K562 (cell line): ENCODE results near the gene ERC2. TPM values are rescaled to one million over a fixed set of nuclear protein-coding genes. Genes with fewer than 3 reads are reported as not detected.

Source experiments
- ATAC-seq: fragments of 200-7000 bp; cut with Tn5 transposase; 3 replicates; pipeline ENCODE4 v1.9.1; 2020; ENCODE audit warnings: moderate library complexity
- BruUV-seq: library from RNA; stranded (reverse); fragments of 400-500 nt; replicated peaks from 2 replicates; lab custom pipeline; 2021; lab: Mats Ljungman, UMichigan
- CTCF ChIA-PET: fragments of 300-600 bp; formaldehyde crosslinking; extraction: SDS; loops from one replicate; lab custom pipeline; 2021; ENCODE audit warnings: low intra/inter-chr PET ratio; lab: Yijun Ruan, JAX
- POLR2A ChIA-PET: fragments of 300-600, 350-650 bp; sonication (Branson Sonifier 250); formaldehyde crosslinking; extraction: SDS; loops from one replicate; lab custom pipeline; 2021; ENCODE audit warnings: antibody characterized with exemption, inconsistent platforms; lab: Yijun Ruan, JAX
- DNase-seq, 4 experiments: peaks; one replicate each; pipeline versions ENCODE4 v3.0.0 to v3.0.0-alpha.2; 2011 to 2018; ENCODE audit warnings: low spot score in 3 of 4, mixed read lengths in 3 of 4; ENCODE audit errors: extremely low read depth in 1 of 4
- FAIRE-seq: peaks from 2 replicates; lab custom pipeline; 2011; peaks lifted over from hg19 to GRCh38; lab: Jason Lieb, UNC
- H2AFZ ChIP-seq: 2 replicates; pipeline ENCODE4 v1.6.0; 2011; ENCODE audit warnings: low read depth, low read length, control low read depth, inconsistent platforms
- H3K27ac ChIP-seq: fragments of 200-600 bp; 3 replicates; pipeline ENCODE4 v1.8.0; 2011; ENCODE audit warnings: low read depth, mild to moderate bottlenecking, control low read depth, inconsistent platforms, low read length, moderate library complexity, mixed read lengths; ENCODE audit errors: extremely low read depth
- H3K27me3 ChIP-seq, 2 experiments: fragments of 300-600 bp in 1 of 2; 2 replicates in 1 of 2; 3 replicates in 1 of 2; pipeline versions ENCODE4 v1.6.0 to v1.8.0; 2011; ENCODE audit warnings: inconsistent platforms in 2 of 2, low read length in 2 of 2, mild to moderate bottlenecking in 1 of 2, mixed read lengths in 1 of 2, moderate library complexity in 1 of 2; ENCODE audit not compliant: control insufficient read depth in 2 of 2, insufficient read depth in 2 of 2
- H3K36me3 ChIP-seq: fragments of 300-600 bp; 3 replicates; pipeline ENCODE4 v1.8.0; 2011; ENCODE audit warnings: mild to moderate bottlenecking, low read length, inconsistent platforms; ENCODE audit not compliant: control insufficient read depth, insufficient read depth
- H3K4me1 ChIP-seq, 2 experiments: fragments of 200-600 bp in 1 of 2; replicated peaks in 1 of 2; 2 replicates in 1 of 2; 3 replicates in 1 of 2; pipeline versions ENCODE4 v1.5.1 to v1.8.0; 2011; ENCODE audit warnings: inconsistent platforms in 2 of 2, low read length in 2 of 2, mild to moderate bottlenecking in 1 of 2, mixed read lengths in 1 of 2, moderate library complexity in 1 of 2; ENCODE audit not compliant: control insufficient read depth in 2 of 2, insufficient read depth in 2 of 2
- H3K4me2 ChIP-seq: 2 replicates; pipeline ENCODE4 v1.6.1; 2011; ENCODE audit warnings: low read length, control low read depth, inconsistent platforms, mixed read lengths; ENCODE audit not compliant: insufficient read depth
- H3K4me3 ChIP-seq: fragments of 200-600 bp; sonication (generic), shearing (Covaris generic); 2 replicates; pipeline ENCODE4 v1.5.1; 2016; ENCODE audit warnings: control low read depth, inconsistent platforms
- H3K79me2 ChIP-seq: fragments of 200-600 bp; 3 replicates; pipeline ENCODE4 v1.8.0; 2011; ENCODE audit warnings: low read length, inconsistent platforms; ENCODE audit not compliant: control insufficient read depth, insufficient read depth
- H3K9ac ChIP-seq, 2 experiments: 2 replicates each; pipeline versions ENCODE4 v1.6.0 to v1.6.1; 2011; ENCODE audit warnings: low read depth in 2 of 2, low read length in 2 of 2, control low read depth in 1 of 2, inconsistent platforms in 1 of 2, mild to moderate bottlenecking in 1 of 2, mixed read lengths in 1 of 2; ENCODE audit not compliant: insufficient read depth in 1 of 2
- H3K9me1 ChIP-seq: one replicate; pipeline ENCODE4 v1.6.0; 2011; ENCODE audit warnings: inconsistent platforms, mild to moderate bottlenecking, low read length, moderate library complexity; ENCODE audit not compliant: control insufficient read depth, insufficient read depth
- H3K9me3 ChIP-seq: replicated peaks from 2 replicates; pipeline ENCODE4 v1.5.1; 2011; ENCODE audit warnings: low read depth, low read length, inconsistent platforms; ENCODE audit not compliant: control insufficient read depth, insufficient read depth
- H4K20me1 ChIP-seq: replicated peaks from 2 replicates; pipeline ENCODE4 v1.6.1; 2011; ENCODE audit warnings: low read length, inconsistent platforms, mixed read lengths; ENCODE audit not compliant: control insufficient read depth, insufficient read depth
- BMI1 ChIP-seq: fragments of 150-350 bp; IDR thresholded peaks from 2 replicates; pipeline ENCODE4 v1.6.1; 2014; ENCODE audit warnings: low read length
- HDAC6 ChIP-seq: IDR thresholded peaks from 2 replicates; pipeline ENCODE4 v1.6.1; 2012; ENCODE audit warnings: low read depth, mild to moderate bottlenecking, control low read depth, inconsistent platforms, low read length, moderate library complexity
- ID3 ChIP-seq, 2 experiments: fragments of 250-450 bp in 1 of 2; fragments of 450-650 bp in 1 of 2; sonication (Bioruptor Pico) in 1 of 2; IDR thresholded peaks; 2 replicates each; pipeline versions ENCODE4 v1.6.1 to v1.8.0; 2016 to 2021; ENCODE audit warnings: mild to moderate bottlenecking in 2 of 2, moderate library complexity in 2 of 2, missing compliant biosample characterization in 1 of 2, missing genetic modification characterization in 1 of 2
- NR1H2 ChIP-seq: sonication (generic); formaldehyde crosslinking; IDR thresholded peaks from 2 replicates; pipeline ENCODE4 v1.4.0; 2020; ENCODE audit warnings: mild to moderate bottlenecking, missing genetic modification reagents
- PHTF2 ChIP-seq: fragments of 250-450 bp; sonication (Bioruptor Pico); IDR thresholded peaks from 2 replicates; pipeline ENCODE4 v1.5.0; 2021; ENCODE audit warnings: mild to moderate bottlenecking
- RERE ChIP-seq: sonication (generic); formaldehyde crosslinking; IDR thresholded peaks from 2 replicates; pipeline ENCODE4 v1.8.0; 2023; ENCODE audit warnings: missing genetic modification reagents, mild to moderate bottlenecking, borderline replicate concordance
- SMARCB1 ChIP-seq: IDR thresholded peaks from 2 replicates; pipeline ENCODE4 v1.6.1; 2011; ENCODE audit warnings: improper control_type of control experiment, low read depth; ENCODE audit not compliant: insufficient read length
- THRAP3 ChIP-seq: fragments of 450-650 bp; IDR thresholded peaks from 2 replicates; pipeline ENCODE4 v1.6.1; 2016; ENCODE audit warnings: mild to moderate bottlenecking, inconsistent platforms, borderline replicate concordance
- ZBTB26 ChIP-seq: fragments of 450-650 bp; formaldehyde crosslinking; IDR thresholded peaks from 2 replicates; pipeline ENCODE4 v1.4.0; 2022; ENCODE audit warnings: missing genetic modification characterization
- ZNF143 ChIP-seq: sonication (generic); formaldehyde crosslinking; IDR thresholded peaks from 2 replicates; pipeline ENCODE4 v1.9.0; 2022; ENCODE audit warnings: mild to moderate bottlenecking, missing genetic modification reagents
- WGBS: fragments of 100-300 bp; shearing (Covaris generic); methylation state at CpG from one replicate; pipeline ENCODE4 v1.1.6; 2016; ENCODE audit warnings: low coverage, mixed read lengths; ENCODE audit not compliant: insufficient coverage; ENCODE audit errors: missing lambda C conversion rate; 5-methylcytosine and 5-hydroxymethylcytosine counted together
- in situ Hi-C: fragments of 300-500 bp; cut with MboI; formaldehyde crosslinking; loops from 4 replicates; pipeline ENCODE4 v1.15.0; 2018; ENCODE audit warnings: inconsistent platforms, mixed read lengths
- intact Hi-C: fragments of 100-400 bp; cut with micrococcal nuclease; formaldehyde crosslinking; loops from 2 replicates; pipeline ENCODE4 v1.14.2; 2022
- polyA plus RNA-seq, 8 experiments: library from polyadenylated mRNA; depleted of rRNA in 4 of 8; stranded (reverse) in 5 of 8; unstranded in 3 of 8; fragments of >200 nt; fragmentation: Nextera tagmentation in 2 of 8; fragmentation: Illumina TruSeq in 1 of 8; extraction: Ambion mirVana in 2 of 8; extraction: Trizol in 1 of 8; gene quantifications; 2 replicates each; pipeline versions ENCODE4 v1.2.1 to v1.2.3, GENCODE V29; 2011 to 2014; ENCODE audit warnings: inconsistent platforms in 1 of 8, missing spikeins in 1 of 8
- total RNA-seq, 7 experiments: library from RNA; depleted of rRNA in 6 of 7; stranded (reverse); fragments of >200 nt in 6 of 7; fragmentation: Illumina TruSeq in 2 of 7; extraction: Trizol in 2 of 7; gene quantifications; 2 replicates each; pipeline versions ENCODE4 v1.2.1 to v1.2.3, GENCODE V29; 2011 to 2021; ENCODE audit warnings: low replicate concordance in 1 of 7
- TF ChIP-seq, protein P1 (sequence below): IDR thresholded peaks from 3 replicates; pipeline ENCODE4 v1.6.1; 2011; ENCODE audit warnings: borderline replicate concordance, mild to moderate bottlenecking, moderate library complexity; ENCODE audit not compliant: insufficient read length; ENCODE audit errors: extremely low read depth
- TF ChIP-seq, protein P2 (sequence below): sonication (generic); formaldehyde crosslinking; IDR thresholded peaks from 2 replicates; pipeline ENCODE4 v1.9.0; 2022; ENCODE audit warnings: mild to moderate bottlenecking, missing genetic modification reagents

Gene ERC2
- total and polyA plus RNA-seq, 9 of the 15 experiments (the other 6 are each of a cell fraction or from before 2014, with no cell fraction given) = 0.04 to 0.18 (median 0.07) TPM; not detected in 2

GRCh38 chr3:55607175-55607574 is 861.1 kb downstream of the ERC2 start:
- no peaks in the 10 kb centered on the region for H3K36me3 ChIP-seq
- ChIA-PET POLR2A (no interaction called here), CTCF (no interaction called here)
- no peak overlapping the region for H3K4me2 ChIP-seq
- 4% methylated on average over 3 of the region's 5 CpGs for WGBS
- no peak overlapping the region for H2AFZ ChIP-seq
- no peaks in the 10 kb centered on the region for H4K20me1 ChIP-seq
- no peak for ATAC-seq
- H3K9ac ChIP-seq = no peak overlapping the region
- no peaks in the 10 kb centered on the region for H3K79me2 ChIP-seq
- no peaks in the 10 kb centered on the region for H3K4me1 ChIP-seq
- no peak for DNase-seq
- no peak overlapping the region for H3K27ac ChIP-seq
- no peaks in the 10 kb centered on the region for H3K9me3 ChIP-seq
- H3K27me3 ChIP-seq = no peaks in the 10 kb centered on the region; a peak in 2 of 5 replicates
- no peaks in the 10 kb centered on the region for H3K9me1 ChIP-seq
- no peak for FAIRE-seq
- in situ Hi-C loops = no loop called here
- no TSS peak for BruUV-seq
- H3K4me3 ChIP-seq = no peak overlapping the region
- intact Hi-C loops = no loop called here
- TF ChIP-seq ZBTB26 (CRISPR knock-in tag) (no peak), ZNF143 (CRISPR knock-in tag) (no peak), SMARCB1 (no peak), PHTF2 (no peak), HDAC6 (no peak), NR1H2 (CRISPR knock-in tag) (no peak), RERE (no peak), ID3 (CRISPR knock-in tag; IDR thresholded peaks at IDR 0.05) (no peak), ID3 (tag; IDR thresholded peaks at IDR 0.05) (no peak), BMI1 (no peak), THRAP3 (no peak)
- TF ChIP-seq, protein P1, sequence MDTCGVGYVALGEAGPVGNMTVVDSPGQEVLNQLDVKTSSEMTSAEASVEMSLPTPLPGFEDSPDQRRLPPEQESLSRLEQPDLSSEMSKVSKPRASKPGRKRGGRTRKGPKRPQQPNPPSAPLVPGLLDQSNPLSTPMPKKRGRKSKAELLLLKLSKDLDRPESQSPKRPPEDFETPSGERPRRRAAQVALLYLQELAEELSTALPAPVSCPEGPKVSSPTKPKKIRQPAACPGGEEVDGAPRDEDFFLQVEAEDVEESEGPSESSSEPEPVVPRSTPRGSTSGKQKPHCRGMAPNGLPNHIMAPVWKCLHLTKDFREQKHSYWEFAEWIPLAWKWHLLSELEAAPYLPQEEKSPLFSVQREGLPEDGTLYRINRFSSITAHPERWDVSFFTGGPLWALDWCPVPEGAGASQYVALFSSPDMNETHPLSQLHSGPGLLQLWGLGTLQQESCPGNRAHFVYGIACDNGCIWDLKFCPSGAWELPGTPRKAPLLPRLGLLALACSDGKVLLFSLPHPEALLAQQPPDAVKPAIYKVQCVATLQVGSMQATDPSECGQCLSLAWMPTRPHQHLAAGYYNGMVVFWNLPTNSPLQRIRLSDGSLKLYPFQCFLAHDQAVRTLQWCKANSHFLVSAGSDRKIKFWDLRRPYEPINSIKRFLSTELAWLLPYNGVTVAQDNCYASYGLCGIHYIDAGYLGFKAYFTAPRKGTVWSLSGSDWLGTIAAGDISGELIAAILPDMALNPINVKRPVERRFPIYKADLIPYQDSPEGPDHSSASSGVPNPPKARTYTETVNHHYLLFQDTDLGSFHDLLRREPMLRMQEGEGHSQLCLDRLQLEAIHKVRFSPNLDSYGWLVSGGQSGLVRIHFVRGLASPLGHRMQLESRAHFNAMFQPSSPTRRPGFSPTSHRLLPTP = no peak
- TF ChIP-seq, protein P2, sequence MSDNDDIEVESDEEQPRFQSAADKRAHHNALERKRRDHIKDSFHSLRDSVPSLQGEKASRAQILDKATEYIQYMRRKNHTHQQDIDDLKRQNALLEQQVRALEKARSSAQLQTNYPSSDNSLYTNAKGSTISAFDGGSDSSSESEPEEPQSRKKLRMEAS (CRISPR knock-in tag) = no peak
